ENCODE data around the gene RETREG1.
"Not testable (repeated sequence)": the region's sequence is repeated elsewhere in the genome, so short reads cannot be mapped to it uniquely, and the experiment has no call there.

Gene RETREG1

DNA sequence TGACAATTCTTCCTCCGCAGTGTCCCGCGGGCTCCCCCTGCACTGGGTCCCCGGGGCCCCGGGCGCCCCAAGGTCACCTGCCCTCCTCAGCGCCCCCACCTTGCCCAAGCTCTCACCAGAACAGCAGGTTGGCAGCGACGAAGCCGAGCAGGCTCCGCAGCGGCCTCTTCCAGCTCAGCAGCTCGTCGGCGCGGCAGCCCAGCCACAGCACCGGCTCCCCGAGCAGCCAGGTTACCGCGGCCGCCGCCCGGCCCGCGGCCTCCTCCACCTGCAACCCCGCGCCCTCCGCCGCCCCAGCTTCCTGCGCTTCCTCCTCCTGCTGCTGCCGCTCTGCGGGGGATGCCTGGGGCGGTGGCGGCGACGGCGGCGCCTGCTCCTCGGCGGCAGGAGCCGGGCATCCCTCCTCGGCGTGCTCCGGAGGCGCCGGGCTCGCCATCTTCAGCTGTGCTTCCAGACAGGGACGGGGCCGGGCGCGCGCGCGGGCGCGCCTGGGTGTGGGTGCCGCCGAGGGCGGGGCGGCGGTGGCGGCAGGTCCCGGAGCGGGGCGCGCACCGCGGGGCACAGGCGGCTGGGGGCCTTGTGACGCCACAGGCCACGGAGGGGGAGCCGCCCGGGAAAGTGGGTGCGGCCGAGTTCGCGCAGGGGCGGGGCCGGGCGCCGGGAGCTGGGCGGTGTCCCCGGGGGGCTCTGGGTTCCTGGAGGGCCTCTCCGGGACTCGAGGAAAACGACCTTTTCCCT lies at the start of gene RETREG1:
RETREG1 (minus strand) TSS at position 462 of the 738 bp plus-strand sequence; CDS start at position 436, 26 bp downstream.
- DNase-seq (ENCODE audit: low read depth), result peak; percentile 49

DNA sequence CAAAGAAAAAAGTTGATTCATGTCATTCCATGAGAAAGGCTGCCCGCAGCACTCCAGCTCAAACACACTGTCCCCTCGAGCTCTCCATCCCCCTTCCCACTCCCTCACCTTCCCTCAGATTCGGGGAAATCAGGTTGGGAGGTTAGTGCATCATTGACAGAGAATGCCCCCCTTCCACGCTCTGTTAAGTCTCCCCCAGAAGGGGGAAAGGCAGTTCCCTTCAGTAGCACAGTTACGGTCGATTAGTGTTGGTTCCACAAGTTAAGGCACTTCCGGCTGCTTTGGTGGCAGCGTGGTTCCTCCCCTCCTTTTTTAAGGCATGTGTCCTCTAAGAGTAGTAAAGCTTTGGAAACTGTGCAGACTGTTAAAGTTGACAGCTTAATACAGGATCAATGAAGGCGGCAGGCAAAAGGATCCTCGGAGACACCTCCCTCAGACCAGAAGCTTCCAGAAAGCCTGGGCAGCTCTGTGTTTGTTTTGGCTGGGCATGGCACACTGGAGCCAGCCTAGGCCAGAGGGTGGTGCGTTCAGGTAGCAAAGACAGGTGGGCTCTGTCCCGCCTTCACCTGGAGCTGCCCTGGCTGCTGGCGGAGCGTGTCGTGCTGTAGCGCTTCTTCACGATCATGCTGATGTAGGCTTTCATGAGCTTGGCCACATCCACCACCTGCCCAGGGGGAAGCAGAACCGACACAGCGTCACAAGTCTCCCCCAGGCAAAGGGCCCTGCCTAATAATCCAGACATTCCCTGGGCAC lies 49.5 kb upstream of the RETREG1 start:
- DNase-seq (ENCODE audit: low read depth), result no peak

DNA sequence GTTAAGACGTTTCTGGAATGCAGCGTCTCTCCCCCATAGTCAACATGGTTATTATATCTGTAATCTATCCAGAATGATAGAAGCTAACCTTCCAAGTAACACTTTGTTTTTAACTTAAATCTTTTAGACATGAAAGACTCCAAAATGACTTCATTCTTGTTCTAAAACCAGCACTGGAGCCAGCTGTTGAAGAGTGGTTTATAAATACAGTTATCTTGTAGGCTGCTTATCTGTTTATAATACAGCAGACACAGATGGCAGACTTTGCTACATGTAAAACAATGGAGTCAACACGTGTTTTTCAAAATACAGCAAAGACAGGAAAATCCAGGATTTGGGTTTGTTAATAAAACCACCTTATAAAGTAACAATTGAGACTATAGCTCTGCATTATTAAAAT lies 48.8 kb upstream of the RETREG1 start:
- no peak for DNase-seq (ENCODE audit: low read depth)

DNA sequence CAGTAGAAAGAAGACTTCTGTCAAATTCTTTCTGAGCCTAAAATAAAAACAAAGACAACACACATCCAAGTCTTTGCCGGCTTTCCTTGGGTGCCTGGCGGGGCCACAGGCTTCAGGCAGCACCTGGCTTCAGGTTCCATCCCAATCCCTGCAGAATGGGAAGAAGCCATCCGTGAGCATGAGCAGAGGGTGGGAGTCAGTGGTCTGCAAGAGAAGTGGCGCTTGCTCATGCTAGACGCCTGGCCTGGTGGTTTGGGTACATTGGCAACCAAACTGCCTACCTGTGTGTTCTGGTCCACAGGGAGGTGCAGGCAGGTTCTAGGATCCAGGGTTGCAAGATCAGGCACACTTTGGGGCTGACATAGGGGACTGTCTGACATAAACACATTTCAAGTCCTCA lies 47.6 kb upstream of the RETREG1 start:
- no peak for DNase-seq (ENCODE audit: low read depth)

GRCh38 chr5:16663840-16664239 lies 47.0 kb upstream of the RETREG1 start:
- no peak for DNase-seq (ENCODE audit: low read depth)

- no peak for DNase-seq (ENCODE audit: low read depth)
These were observed 44.9 kb upstream of the RETREG1 start for GRCh38 chr5:16661713-16662112.

DNA sequence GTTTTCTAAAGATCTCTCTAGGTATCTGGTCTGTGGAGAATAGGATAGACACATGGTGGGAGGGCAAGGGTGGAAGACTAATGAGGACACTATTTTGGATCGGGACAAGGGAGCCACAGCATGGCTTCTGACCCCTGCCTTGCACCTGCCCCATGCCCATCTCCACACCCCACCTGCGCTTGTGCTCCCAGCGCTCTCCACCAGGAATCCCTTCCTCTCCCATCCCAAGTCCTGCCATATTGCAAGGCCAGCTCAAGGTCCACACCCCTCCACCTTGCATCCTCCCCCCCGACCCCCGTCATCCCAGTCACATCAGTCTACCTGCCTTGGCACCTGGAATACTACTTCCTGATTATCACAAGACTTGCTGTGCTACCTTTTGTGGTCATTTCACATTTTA lies 44.2 kb upstream of the RETREG1 start:
- no peak for DNase-seq (ENCODE audit: low read depth)

GRCh38 chr5:16659536-16659935 lies 42.7 kb upstream of the RETREG1 start:
- no peak for DNase-seq (ENCODE audit: low read depth)

DNA sequence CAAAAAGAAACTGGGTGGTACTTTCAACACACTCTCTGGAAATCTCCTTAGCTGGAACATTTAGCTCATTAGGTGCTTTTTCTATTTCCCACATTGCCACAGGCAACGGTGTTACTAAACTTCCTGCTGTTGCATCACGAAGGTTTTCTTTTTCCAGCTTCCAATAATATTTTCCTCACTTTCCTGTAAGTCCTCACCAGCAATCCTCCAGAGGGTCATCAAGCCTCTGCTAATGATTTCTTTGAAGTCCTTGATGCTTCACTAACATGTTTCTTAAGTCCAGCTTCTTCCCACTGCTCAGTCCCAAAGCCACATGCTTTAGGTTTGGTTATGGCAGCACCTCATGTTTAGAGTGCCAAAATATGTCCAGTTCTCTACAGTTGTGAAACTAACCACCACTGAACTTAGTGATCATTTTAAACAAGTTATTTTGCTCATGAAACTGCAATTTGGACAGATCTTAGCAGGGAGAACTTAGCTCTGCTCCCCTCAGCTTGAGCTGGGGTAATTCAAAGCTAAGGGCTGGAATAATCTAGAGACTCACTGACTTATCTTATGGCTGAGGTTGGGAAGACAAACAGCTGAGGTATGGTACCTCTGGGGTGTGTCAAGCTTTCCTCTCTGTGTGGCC lies 39.9 kb upstream of the RETREG1 start:
- no peak for DNase-seq (ENCODE audit: low read depth)

DNA sequence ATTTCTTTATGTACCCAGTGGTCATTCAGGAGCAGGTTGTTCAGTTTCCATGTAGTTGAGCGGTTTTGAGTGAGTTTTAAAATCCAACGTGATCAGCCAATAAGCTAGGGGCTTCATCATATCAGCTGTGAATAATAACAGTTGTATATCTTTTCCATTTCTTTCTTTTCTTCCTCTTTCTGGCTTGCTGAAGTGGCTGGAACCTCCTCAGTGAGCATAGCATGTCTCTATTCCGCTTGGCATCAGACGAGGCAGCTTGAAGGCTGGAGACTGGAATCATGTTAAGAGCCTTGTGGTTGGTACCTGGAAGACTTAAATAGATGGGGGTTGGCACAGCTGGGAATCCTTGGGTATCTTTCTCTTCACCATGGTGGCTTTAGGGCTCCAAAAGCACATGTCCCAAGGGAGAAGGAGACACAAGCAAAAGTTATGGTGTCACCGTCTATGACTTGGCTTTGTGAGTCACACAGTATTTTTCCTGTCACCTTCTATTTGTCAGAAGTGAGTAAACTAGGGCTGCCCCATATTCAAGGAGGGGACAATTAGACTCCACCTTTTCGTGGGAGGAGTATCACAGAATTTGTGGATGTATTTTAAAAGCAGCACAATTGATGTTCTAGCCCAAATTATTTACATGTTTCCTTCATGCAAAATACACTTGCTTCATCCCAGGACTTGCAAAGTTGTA lies 38.0 kb upstream of the RETREG1 start:
- DNase-seq (ENCODE audit: low read depth), result no peak

DNA sequence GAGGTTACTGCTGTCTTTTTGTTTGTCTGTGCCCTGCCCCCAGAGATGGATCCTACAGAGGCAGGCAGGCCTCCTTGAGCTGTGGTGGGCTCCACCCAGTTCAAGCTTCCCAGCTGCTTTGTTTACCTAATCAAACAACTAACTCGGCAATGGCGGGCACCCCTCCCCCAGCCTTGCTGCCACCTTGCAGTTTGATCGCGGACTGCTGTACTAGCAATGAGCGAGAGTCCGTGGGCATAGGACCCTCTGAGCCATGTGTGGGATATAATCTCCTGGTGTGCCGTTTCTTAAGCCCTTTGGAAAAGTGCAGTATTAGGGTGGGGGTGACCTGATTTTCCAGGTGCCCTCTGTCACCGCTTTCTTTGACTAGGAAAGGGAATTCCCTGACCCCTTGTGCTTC lies 31.9 kb upstream of the RETREG1 start:
- not testable (repeated sequence) for DNase-seq (ENCODE audit: low read depth)

GRCh38 chr5:16644301-16644889 lies 27.6 kb upstream of the RETREG1 start:
- DNase-seq (ENCODE audit: low read depth), result no peak

- no peak for DNase-seq (ENCODE audit: low read depth)
These were observed 26.1 kb upstream of the RETREG1 start for GRCh38 chr5:16642867-16643266.

DNA sequence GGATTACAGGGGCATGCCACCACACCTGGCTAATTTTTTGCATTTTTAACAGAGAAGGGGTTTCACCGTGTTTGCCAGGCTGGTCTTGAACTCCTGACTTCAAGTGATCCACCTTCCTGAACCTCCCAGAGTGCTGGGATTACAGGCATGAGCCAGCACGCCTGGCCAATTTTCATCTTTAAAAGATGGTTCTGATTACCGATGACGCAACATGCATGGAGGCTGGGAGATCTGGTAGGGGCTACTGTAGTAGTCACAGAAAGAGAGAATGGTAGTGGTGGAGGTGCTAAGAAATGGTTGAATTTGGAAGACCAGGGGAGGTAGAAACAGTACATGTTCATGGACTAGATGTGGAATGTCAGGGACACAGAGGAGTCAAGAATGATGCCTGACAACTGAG lies 22.4 kb upstream of the RETREG1 start:
- no peak for DNase-seq (ENCODE audit: low read depth)

DNA sequence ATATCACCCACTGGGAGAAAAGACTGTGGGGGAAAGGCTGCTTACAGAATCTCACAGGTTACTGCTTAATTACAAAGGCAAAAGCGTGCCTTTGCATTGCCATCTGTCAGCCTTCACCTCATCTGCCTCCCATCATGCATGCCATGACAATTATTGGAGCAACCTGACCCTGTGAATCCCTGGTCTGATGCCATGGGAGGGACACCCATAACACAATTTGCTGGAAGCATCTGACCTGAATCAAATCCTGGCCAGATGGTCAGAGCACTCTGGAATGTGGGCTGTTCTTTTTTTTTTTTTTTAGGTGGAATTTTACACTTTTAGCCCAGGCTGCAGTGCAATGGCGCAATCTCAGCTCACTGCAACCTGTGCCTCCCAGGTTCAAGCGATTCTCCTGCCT lies 11.6 kb upstream of the RETREG1 start:
- DNase-seq (ENCODE audit: low read depth), result no peak

DNA sequence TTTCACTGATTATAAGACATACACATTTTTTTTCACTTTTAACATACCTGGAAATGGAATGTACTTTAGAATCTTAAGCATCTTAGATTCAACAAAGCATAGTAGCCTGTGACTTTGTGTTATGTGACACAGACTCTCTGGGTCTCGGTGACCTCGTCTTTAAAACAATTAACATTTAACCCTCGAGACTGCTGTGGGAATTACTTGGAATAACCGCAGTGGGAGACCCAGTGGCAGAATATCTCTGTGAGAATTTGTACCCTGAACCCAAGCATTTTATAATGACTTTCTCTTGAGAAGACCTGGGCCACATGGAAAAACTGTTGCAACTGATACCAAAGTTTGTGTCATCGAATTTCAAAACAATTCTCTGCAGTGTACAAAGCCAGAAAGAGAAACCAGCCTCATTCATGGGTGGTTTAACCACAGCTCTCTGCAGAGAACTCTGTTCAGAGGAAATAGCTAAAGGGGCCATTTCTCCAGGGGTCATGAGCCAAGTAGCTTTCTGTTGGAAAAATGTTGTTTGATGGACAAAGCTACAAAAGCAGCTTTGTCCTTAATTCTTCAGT lies 10.0 kb upstream of the RETREG1 start:
- no peak for DNase-seq (ENCODE audit: low read depth)

GRCh38 chr5:16625096-16625495 lies 8.3 kb upstream of the RETREG1 start:
- no peak for DNase-seq (ENCODE audit: low read depth)

DNA sequence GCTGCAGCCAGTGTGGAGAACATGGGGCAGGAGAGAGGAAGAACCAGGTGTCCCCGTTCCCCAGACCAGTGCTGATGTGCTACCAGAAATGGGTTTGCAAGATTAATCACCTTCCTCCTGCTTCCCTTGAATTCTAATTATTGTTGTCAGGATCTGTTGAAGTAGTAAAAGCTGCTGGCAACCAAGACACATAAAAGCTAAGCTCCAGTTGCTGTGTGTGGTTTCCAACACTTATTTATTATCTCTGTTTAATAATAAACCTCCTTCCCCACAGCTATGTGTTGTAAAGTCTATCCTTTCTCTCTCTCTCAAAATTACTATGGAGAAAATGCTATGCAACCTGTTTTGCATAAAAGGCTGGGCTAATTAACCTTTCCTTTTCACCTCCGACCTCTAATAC lies 2.3 kb upstream of the RETREG1 start:
- no peak for DNase-seq (ENCODE audit: low read depth)

GRCh38 chr5:16618138-16618897 lies 1.5 kb upstream of the RETREG1 start:
- DNase-seq (ENCODE audit: low read depth), result no peak

DNA sequence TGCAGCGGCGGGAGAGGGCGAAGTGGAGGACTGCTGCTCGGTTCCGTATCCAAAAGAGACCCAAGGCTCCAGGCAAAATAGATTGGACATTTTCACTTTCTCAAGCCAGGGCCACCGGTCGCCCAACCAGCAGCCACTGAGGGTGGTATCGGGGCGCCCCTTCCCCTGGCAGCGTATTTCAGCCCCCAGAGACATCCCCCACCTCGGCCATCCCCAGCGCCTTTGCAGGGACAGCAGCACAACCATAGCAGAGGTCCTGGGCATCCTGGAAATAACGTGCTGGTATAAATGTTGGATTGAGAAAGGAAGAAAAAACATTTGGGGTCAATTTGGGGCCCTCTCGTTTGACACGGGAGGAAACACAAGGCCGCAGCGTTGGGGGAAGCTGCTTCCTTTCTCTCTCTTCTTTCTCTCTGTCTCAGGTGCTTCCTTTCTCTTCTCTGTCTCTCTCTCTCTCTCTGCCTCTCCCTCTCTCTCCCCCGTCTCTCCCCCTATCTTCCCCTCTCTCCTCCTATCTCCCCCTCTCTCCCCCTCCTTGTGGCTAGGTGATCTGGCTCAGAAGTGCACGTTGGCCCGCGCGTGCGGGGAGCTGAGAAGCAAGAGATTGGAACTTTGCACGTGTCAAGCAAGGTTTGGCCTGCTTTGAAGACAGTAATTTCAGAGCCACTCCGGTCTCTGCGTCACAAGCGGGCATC lies 624 bp upstream of the RETREG1 start:
- no peak for DNase-seq (ENCODE audit: low read depth)
